BLaER1 (cell line): ENCODE measurements around the gene LGALS3BP.

Experiments used
- H3K27ac ChIP-seq: shearing (Covaris generic); formaldehyde crosslinking; 2 replicates; pipeline ENCODE4 v1.8.1; 2022
- H3K27me3 ChIP-seq: shearing (Covaris generic); formaldehyde crosslinking; 2 replicates; pipeline ENCODE4 v1.8.1; 2022
- H3K36me3 ChIP-seq: shearing (Covaris generic); formaldehyde crosslinking; 2 replicates; pipeline ENCODE4 v1.8.1; 2022
- H3K4me1 ChIP-seq: shearing (Covaris generic); formaldehyde crosslinking; 2 replicates; pipeline ENCODE4 v1.8.1; 2022
- H3K4me2 ChIP-seq: shearing (Covaris generic); formaldehyde crosslinking; 2 replicates; pipeline ENCODE4 v1.8.1; 2022
- H3K4me3 ChIP-seq: shearing (Covaris generic); formaldehyde crosslinking; 2 replicates; pipeline ENCODE4 v1.8.1; 2022
- H3K9ac ChIP-seq: shearing (Covaris generic); formaldehyde crosslinking; 2 replicates; pipeline ENCODE4 v1.8.1; 2022
- H3K9me3 ChIP-seq: shearing (Covaris generic); formaldehyde crosslinking; 2 replicates; pipeline ENCODE4 v1.8.1; 2022
- H4K20me1 ChIP-seq: shearing (Covaris generic); formaldehyde crosslinking; 2 replicates; pipeline ENCODE4 v1.8.1; 2022
- Cebpa-rat ChIP-seq: shearing (Covaris generic); IDR thresholded peaks from 2 replicates; pipeline ENCODE4 v1.8.1; 2022

LGALS3BP gene

GRCh38 chr17:78993981-78994671 is 14.4 kb upstream of the LGALS3BP start:
- H3K36me3 ChIP-seq, result peaks cover 98% of the 10 kb centered on the region

GRCh38 chr17:78993241-78993956 is 13.7 kb upstream of the LGALS3BP start:
- Histone ChIP-seq H3K36me3 (peaks cover 93% of the 10 kb centered on the region), H3K4me1 (peaks cover 7% of the 10 kb centered on the region), H3K9me3 (no peaks in the 10 kb centered on the region), H3K27me3 (no peaks in the 10 kb centered on the region), H3K27ac (no peak overlapping the region), H4K20me1 (peaks cover 73% of the 10 kb centered on the region), H3K4me2 (no peak overlapping the region), H3K9ac (no peak overlapping the region), H3K4me3 (no peak overlapping the region)
- no peak for TF ChIP-seq Cebpa-rat

More at GRCh38 chr17:78993981-78994671, 14.4 kb upstream of the LGALS3BP start:
- Histone ChIP-seq H3K27ac (no peak overlapping the region), H4K20me1 (peaks cover 80% of the 10 kb centered on the region), H3K4me2 (no peak overlapping the region), H3K4me1 (no peaks in the 10 kb centered on the region; the same call in 1 of the 2 replicates), H3K27me3 (no peaks in the 10 kb centered on the region), H3K4me3 (no peak overlapping the region), H3K9ac (no peak overlapping the region), H3K9me3 (no peaks in the 10 kb centered on the region)
- TF ChIP-seq Cebpa-rat, result no peak

GRCh38 chr17:78992542-78993212 is 13.0 kb upstream of the LGALS3BP start:
- Histone ChIP-seq H3K4me1 (peaks cover 14% of the 10 kb centered on the region), H3K36me3 (peaks cover 86% of the 10 kb centered on the region), H3K27ac (no peak overlapping the region), H3K4me2 (no peak overlapping the region), H3K4me3 (no peak overlapping the region), H3K27me3 (no peaks in the 10 kb centered on the region), H4K20me1 (peaks cover 66% of the 10 kb centered on the region), H3K9ac (0 out of 2 replicates have a peak overlapping the region, but pooled peaks have one; percentile 12), H3K9me3 (no peaks in the 10 kb centered on the region)
- TF ChIP-seq Cebpa-rat, result no peak

GRCh38 chr17:78991906-78992532 is 12.3 kb upstream of the LGALS3BP start:
- Histone ChIP-seq H3K9me3 (no peaks in the 10 kb centered on the region), H4K20me1 (peaks cover 60% of the 10 kb centered on the region), H3K4me1 (peaks cover 21% of the 10 kb centered on the region), H3K27me3 (no peaks in the 10 kb centered on the region), H3K4me3 (no peak overlapping the region), H3K36me3 (peaks cover 79% of the 10 kb centered on the region), H3K9ac (no peak overlapping the region), H3K4me2 (no peak overlapping the region), H3K27ac (no peak overlapping the region)
- TF ChIP-seq Cebpa-rat, result no peak

- no peak overlapping the region for H3K4me2 ChIP-seq
- H3K9ac ChIP-seq, result no peak overlapping the region
- H3K9me3 ChIP-seq, result no peaks in the 10 kb centered on the region
- H3K27me3 ChIP-seq, result no peaks in the 10 kb centered on the region
- peaks cover 52% of the 10 kb centered on the region for H4K20me1 ChIP-seq
- no peak for TF ChIP-seq Cebpa-rat
- peaks cover 71% of the 10 kb centered on the region for H3K36me3 ChIP-seq
- peaks cover 29% of the 10 kb centered on the region for H3K4me1 ChIP-seq
- H3K27ac ChIP-seq, result no peak overlapping the region
- no peak overlapping the region for H3K4me3 ChIP-seq
Measured at GRCh38 chr17:78991017-78991738, 11.5 kb upstream of the LGALS3BP start.

GRCh38 chr17:78990349-78991016 is 10.8 kb upstream of the LGALS3BP start:
- Histone ChIP-seq H4K20me1 (peaks cover 45% of the 10 kb centered on the region), H3K9me3 (no peaks in the 10 kb centered on the region), H3K4me1 (peaks cover 36% of the 10 kb centered on the region), H3K36me3 (peaks cover 64% of the 10 kb centered on the region), H3K9ac (no peak overlapping the region), H3K4me3 (no peak overlapping the region), H3K27me3 (no peaks in the 10 kb centered on the region), H3K4me2 (no peak overlapping the region), H3K27ac (no peak overlapping the region)
- TF ChIP-seq Cebpa-rat, result no peak

GRCh38 chr17:78988152-78988551 is 8.4 kb upstream of the LGALS3BP start:
- peaks cover 41% of the 10 kb centered on the region for H3K36me3 ChIP-seq
- no peaks in the 10 kb centered on the region for H3K9me3 ChIP-seq
- H3K9ac ChIP-seq, result no peak overlapping the region
- H3K27me3 ChIP-seq, result no peaks in the 10 kb centered on the region
- H3K4me2 ChIP-seq, result peak overlapping the region; percentile 75
- peaks cover 37% of the 10 kb centered on the region for H3K4me1 ChIP-seq
- H3K27ac ChIP-seq, result no peak overlapping the region
- H3K4me3 ChIP-seq, result no peak overlapping the region
- H4K20me1 ChIP-seq, result peaks cover 21% of the 10 kb centered on the region
- TF ChIP-seq Cebpa-rat, result no peak

GRCh38 chr17:78986649-78987328 is 7.1 kb upstream of the LGALS3BP start:
- Histone ChIP-seq H3K36me3 (peaks cover 27% of the 10 kb centered on the region), H3K4me2 (peak overlapping the region; percentile 75), H3K4me1 (peaks cover 40% of the 10 kb centered on the region), H3K27me3 (no peaks in the 10 kb centered on the region), H4K20me1 (peaks cover 8% of the 10 kb centered on the region; the same call in 1 of the 2 replicates), H3K9ac (no peak overlapping the region), H3K27ac (peak overlapping the region; percentile 1; the same call in 1 of the 2 replicates), H3K4me3 (no peak overlapping the region), H3K9me3 (no peaks in the 10 kb centered on the region)
- TF ChIP-seq Cebpa-rat, result no peak
